Pons (tissue), 1 donor: ENCODE measurements around the gene CHP1.
"Not testable (repeated sequence)": the region's sequence is repeated elsewhere in the genome, so short reads cannot be mapped to it uniquely, and the experiment has no call there.

ENCODE experiments used
- DNase-seq: peaks from one replicate; pipeline ENCODE4 v3.0.0-alpha.2; 2016; ENCODE audit warnings: low spot score

Gene CHP1

GRCh38 chr15:41292521-41292920 lies 61.5 kb downstream of the CHP1 start:
- DNase-seq, result no peak

- not testable (repeated sequence) for DNase-seq
Observed at GRCh38 chr15:41301139-41301538, 70.1 kb downstream of the CHP1 start.

GRCh38 chr15:41301587-41301986 lies 70.5 kb downstream of the CHP1 start:
- no peak for DNase-seq

GRCh38 chr15:41304149-41304770 lies 73.2 kb downstream of the CHP1 start:
- no peak for DNase-seq

- no peak for DNase-seq
Observed at GRCh38 chr15:41307679-41308078, 76.6 kb downstream of the CHP1 start.

- no peak for DNase-seq
Observed at GRCh38 chr15:41309226-41309905, 78.3 kb downstream of the CHP1 start.

GRCh38 chr15:41320805-41321330 lies 89.8 kb downstream of the CHP1 start:
- not testable (repeated sequence) for DNase-seq

- no peak for DNase-seq
Observed at GRCh38 chr15:41323611-41324010, 92.5 kb downstream of the CHP1 start.

- DNase-seq, result no peak
Observed at GRCh38 chr15:41331281-41331680, 100.2 kb downstream of the CHP1 start.
